Thyroid gland (tissue), 4 donors: ENCODE results near the gene CCNL1. TPM values are rescaled to one million over a fixed set of nuclear protein-coding genes. Genes with fewer than 3 reads are reported as not detected.
"Not testable (repeated sequence)": the region's sequence is repeated elsewhere in the genome, so short reads cannot be mapped to it uniquely, and the experiment has no call there.

Source experiments
- DNase-seq, 2 donors: peaks; one replicate each; pipeline ENCODE4 v3.0.0-alpha.2; 2019
- H3K27ac ChIP-seq, 3 donors: fragments of 200-600 bp; sonication (generic); 1 replicate in 2 of 3; 2 replicates in 1 of 3; pipeline ENCODE4 v1.5.1; 2016 to 2019; ENCODE audit warnings: mild to moderate bottlenecking in 1 of 3, moderate library complexity in 1 of 3
- H3K27me3 ChIP-seq: fragments of 200-600 bp; sonication (generic); one replicate; pipeline ENCODE4 v1.5.1; 2019
- H3K36me3 ChIP-seq, 2 donors: fragments of 200-600 bp; sonication (generic); one replicate each; pipeline ENCODE4 v1.5.1; 2016 to 2019
- H3K4me1 ChIP-seq, 2 donors: fragments of 200-600 bp; sonication (generic); one replicate each; pipeline ENCODE4 v1.5.1; 2017 to 2019
- H3K4me3 ChIP-seq, 3 donors: fragments of 200-600 bp; sonication (generic); replicated peaks in 1 of 3; 1 replicate in 2 of 3; 2 replicates in 1 of 3; pipeline ENCODE4 v1.5.1; 2016; ENCODE audit warnings: mild to moderate bottlenecking in 1 of 3
- H3K9me3 ChIP-seq: fragments of 200-600 bp; sonication (generic); one replicate; pipeline ENCODE4 v1.5.1; 2017
- POLR2A ChIP-seq, 2 donors: fragments of 450-650 bp; IDR thresholded peaks; one replicate each; pipeline ENCODE4 v1.6.1; 2017; ENCODE audit warnings: antibody characterized with exemption in 2 of 2, mild to moderate bottlenecking in 2 of 2, moderate library complexity in 1 of 2
- WGBS, 2 donors: methylation state at CpG; one replicate each; pipeline ENCODE4 v1.1.5; 2017; 5-methylcytosine and 5-hydroxymethylcytosine counted together
- intact Hi-C: fragments of 100-400 bp; cut with DNase I; formaldehyde crosslinking; loops from one replicate; pipeline ENCODE4 v1.15.1; 2023
- total RNA-seq, 4 donors: library from RNA; depleted of rRNA; stranded (reverse); fragments of >200 nt; gene quantifications; one replicate each; pipeline ENCODE4 v1.2.3, GENCODE V29; 2016
- TF ChIP-seq, protein P1 (sequence below), 6 experiments: fragments of 200-600 bp in 3 of 6; fragments of 450-650 bp in 3 of 6; sonication (generic) in 3 of 6; IDR thresholded peaks; one replicate each; pipeline ENCODE4 v1.5.1; 2016 to 2019; ENCODE audit warnings: antibody characterized with exemption in 6 of 6, mild to moderate bottlenecking in 2 of 6, inconsistent platforms in 1 of 6, moderate library complexity in 1 of 6

The CCNL1 gene
- total RNA-seq, 4 donors from 2014 or later: 142 to 375 (median 227) TPM

- H3K27me3 ChIP-seq: no peaks in the 10 kb centered on the region
- H3K9me3 ChIP-seq: no peaks in the 10 kb centered on the region
- H3K27ac ChIP-seq: no peak overlapping the region
- intact Hi-C loops: no loop called here
- 93 to 98% methylated on average over 2 of the region's 2 CpGs for WGBS, 2 donors
- DNase-seq: no peak
- H3K36me3 ChIP-seq: peaks cover 0 to 4% of the 10 kb centered on the region in 2 donors
- TF ChIP-seq, protein P1, sequence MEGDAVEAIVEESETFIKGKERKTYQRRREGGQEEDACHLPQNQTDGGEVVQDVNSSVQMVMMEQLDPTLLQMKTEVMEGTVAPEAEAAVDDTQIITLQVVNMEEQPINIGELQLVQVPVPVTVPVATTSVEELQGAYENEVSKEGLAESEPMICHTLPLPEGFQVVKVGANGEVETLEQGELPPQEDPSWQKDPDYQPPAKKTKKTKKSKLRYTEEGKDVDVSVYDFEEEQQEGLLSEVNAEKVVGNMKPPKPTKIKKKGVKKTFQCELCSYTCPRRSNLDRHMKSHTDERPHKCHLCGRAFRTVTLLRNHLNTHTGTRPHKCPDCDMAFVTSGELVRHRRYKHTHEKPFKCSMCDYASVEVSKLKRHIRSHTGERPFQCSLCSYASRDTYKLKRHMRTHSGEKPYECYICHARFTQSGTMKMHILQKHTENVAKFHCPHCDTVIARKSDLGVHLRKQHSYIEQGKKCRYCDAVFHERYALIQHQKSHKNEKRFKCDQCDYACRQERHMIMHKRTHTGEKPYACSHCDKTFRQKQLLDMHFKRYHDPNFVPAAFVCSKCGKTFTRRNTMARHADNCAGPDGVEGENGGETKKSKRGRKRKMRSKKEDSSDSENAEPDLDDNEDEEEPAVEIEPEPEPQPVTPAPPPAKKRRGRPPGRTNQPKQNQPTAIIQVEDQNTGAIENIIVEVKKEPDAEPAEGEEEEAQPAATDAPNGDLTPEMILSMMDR (IDR thresholded peaks at IDR 0.05): no peak
- TF ChIP-seq POLR2A (IDR thresholded peaks at IDR 0.05): no peak
- H3K4me1 ChIP-seq: peaks cover 14 to 16% of the 10 kb centered on the region in 2 donors
- no peak overlapping the region for H3K4me3 ChIP-seq
These were observed 20.3 kb upstream of the CCNL1 start for GRCh38 chr3:157180262-157180661.

DNA sequence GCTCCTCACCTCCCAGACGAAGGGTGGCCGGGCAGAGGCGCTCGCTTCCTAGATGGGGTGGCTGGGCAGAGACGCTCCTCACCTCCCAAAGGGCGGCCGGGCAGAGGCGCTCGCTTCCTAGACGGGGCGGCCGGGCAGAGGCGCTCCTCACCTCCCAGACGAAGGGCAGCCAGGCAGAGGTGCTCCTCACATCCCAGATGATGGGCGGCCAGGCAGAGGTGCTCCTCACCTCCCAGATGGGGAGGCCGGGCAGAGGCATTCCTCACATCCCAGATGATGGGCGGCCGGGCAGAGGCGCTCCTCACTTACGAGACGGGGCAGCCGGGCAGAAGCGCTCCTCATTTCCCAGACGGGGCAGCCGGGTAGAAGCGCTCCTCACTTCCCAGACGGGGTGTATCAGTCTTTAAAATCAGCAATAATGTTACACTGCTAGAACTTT, 19.4 kb upstream of the CCNL1 start:
- Histone ChIP-seq H3K36me3 (no peaks in the 10 kb centered on the region), H3K4me3 (no peak overlapping the region), H3K27ac (no peak overlapping the region), H3K27me3 (no peaks in the 10 kb centered on the region), H3K4me1 (peaks cover 14 to 16% of the 10 kb centered on the region in 2 donors), H3K9me3 (no peaks in the 10 kb centered on the region)
- DNase-seq: no peak
- WGBS, 2 donors: 99 to 100% methylated on average over 14 to 24 of the region's 27 CpGs
- intact Hi-C loops: no loop called here
- TF ChIP-seq POLR2A (IDR thresholded peaks at IDR 0.05): no peak
- TF ChIP-seq, protein P1 (IDR thresholded peaks at IDR 0.05): no peak

DNA sequence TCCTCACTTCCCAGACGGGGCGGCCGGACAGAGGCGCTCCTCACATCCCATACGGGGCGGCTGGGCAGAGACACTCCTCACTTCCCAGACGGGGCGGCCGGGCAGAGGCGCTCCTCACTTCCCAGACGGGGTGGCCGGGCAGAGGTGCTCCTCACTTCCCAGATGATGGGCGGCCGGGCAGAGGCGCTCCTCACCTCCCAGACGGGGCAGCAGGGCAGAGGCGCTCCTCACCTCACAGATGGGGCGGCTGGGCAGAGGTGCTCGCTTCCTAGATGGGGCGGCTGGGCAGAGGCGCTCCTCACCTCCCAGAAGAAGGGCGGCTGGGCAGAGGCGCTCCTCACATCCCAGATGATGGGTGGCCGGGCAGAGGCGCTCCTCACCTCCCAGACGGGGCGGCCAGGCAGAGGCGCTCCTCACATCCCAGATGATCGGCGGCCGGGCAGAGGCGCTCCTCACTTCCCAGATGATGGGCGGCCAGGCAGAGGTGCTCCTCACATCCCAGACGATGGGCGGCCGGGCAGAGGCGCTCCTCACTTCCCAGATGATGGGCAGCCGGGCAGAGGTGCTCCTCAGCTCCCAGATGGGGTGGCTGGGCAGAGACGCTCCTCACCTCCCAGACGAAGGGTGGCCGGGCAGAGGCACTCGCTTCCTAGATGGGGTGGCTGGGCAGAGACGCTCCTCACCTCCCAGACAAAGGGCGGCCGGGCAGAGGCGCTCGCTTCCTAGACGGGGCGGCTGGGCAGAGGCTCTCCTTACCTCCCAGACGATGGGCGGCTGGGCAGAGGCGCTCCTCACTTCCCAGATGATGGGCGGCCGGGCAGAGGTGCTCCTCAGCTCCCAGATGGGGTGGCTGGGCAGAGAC, 18.8 kb upstream of the CCNL1 start:
- H3K9me3 ChIP-seq, H3K27ac ChIP-seq, H3K36me3 ChIP-seq, DNase-seq, intact Hi-C loops, H3K4me3 ChIP-seq, H3K27me3 ChIP-seq: not testable (repeated sequence)
- 86 to 97% methylated on average over 18 to 21 of the region's 54 CpGs for WGBS, 2 donors
- peaks cover 17 to 21% of the 10 kb centered on the region in 2 donors for H3K4me1 ChIP-seq

DNA sequence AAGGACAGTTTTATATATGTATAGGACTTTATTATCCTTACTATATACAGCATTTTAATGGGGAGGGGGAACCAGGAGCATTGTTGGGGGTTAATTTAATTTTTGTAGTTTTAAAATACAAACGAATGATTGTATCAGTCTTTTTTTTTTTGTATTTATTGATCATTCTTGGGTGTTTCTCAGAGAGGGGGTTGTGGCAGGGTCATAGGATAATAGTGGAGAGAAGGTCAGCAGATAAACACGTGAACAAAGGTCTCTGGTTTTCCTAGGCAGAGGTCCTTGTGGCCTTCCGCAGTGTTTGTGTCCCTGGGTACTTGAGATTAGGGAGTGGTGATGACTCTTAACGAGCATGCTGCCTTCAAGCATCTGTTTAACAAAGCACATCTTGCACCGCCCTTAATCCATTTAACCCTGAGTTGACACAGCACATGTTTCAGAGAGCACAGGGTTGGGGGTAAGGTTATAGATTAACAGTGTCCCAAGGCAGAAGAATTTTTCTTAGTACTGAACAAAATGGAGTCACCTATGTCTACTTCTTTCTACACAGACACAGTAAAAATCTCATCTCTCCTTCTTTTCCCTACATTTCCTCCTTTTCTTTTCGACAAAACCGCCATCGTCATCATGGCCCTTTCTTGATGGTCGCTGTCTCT, 18.0 kb upstream of the CCNL1 start:
- intact Hi-C loops, DNase-seq, H3K4me3 ChIP-seq, H3K36me3 ChIP-seq, H3K9me3 ChIP-seq, H3K27me3 ChIP-seq: not testable (repeated sequence)
- peaks cover 17 to 21% of the 10 kb centered on the region in 2 donors for H3K4me1 ChIP-seq
- WGBS, 2 donors: 63 to 69% methylated on average over 9 of the region's 9 CpGs
- H3K27ac ChIP-seq: peak overlapping the region; percentile 90 to 98 (median 94)

DNA sequence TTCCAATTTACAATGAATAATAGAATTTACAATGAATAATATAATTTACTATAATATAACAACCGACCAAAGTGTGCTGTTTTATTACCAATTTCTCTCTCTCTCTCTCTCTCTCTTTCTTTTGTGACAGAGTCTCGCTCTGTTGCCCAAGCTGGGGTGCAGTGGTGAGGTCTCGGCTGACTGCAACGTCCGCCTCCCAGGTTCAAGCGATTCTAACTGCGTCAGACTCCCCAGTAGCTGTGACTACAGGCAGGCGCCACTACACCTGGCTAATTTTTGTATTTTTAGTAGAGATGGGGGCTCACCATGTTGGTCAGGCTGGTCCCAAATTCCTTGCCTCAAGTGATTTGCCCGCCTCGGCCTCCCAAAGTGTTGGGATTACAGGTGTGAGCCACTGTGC, 17.0 kb upstream of the CCNL1 start:
- H3K4me3 ChIP-seq: no peak overlapping the region

More for the DNA sequence above, 17.0 kb upstream of the CCNL1 start:
- Histone ChIP-seq H3K4me1 (peaks cover 17 to 21% of the 10 kb centered on the region in 2 donors), H3K27ac (peak overlapping the region; percentile 90 to 98 (median 94)), H3K36me3 (no peaks in the 10 kb centered on the region), H3K9me3 (no peaks in the 10 kb centered on the region), H3K27me3 (no peaks in the 10 kb centered on the region)
- WGBS, 2 donors: 40 to 44% methylated on average over 10 of the region's 10 CpGs
- intact Hi-C loops: no loop called here
- DNase-seq: peak; percentile 80 to 84
- TF ChIP-seq, protein P1 (IDR thresholded peaks at IDR 0.05): no peak
- TF ChIP-seq POLR2A (IDR thresholded peaks at IDR 0.05): peak in 1 of 2 donors; percentile 59
